SK-N-SH (cell line): ENCODE results near the gene NT5C1B. TPM values are rescaled to one million over a fixed set of nuclear protein-coding genes. Genes with fewer than 3 reads are reported as not detected.

Source experiments
- CTCF ChIA-PET: fragments of 300-600, 350-600 bp; formaldehyde crosslinking; extraction: SDS; loops from one replicate; lab custom pipeline; 2021; lab: Yijun Ruan, JAX
- POLR2A ChIA-PET: fragments of 350-600 bp; sonication (Branson Sonifier 250); formaldehyde crosslinking; extraction: SDS; loops from one replicate; lab custom pipeline; 2020; ENCODE audit warnings: antibody characterized with exemption, inconsistent platforms; lab: Yijun Ruan, JAX
- DNase-seq: peaks from one replicate; pipeline ENCODE4 v3.0.0; 2012
- H2AFZ ChIP-seq: fragments of 200-600 bp; sonication (generic); 2 replicates; pipeline ENCODE4 v1.8.1; 2016; ENCODE audit warnings: antibody characterized with exemption, mild to moderate bottlenecking, low read depth
- H3F3A ChIP-seq: fragments of 200-600 bp; sonication (generic); replicated peaks from 2 replicates; pipeline ENCODE3; 2016; ENCODE audit warnings: antibody characterized with exemption, mild to moderate bottlenecking; ENCODE audit not compliant: insufficient read depth
- H3K27ac ChIP-seq, 2 experiments: fragments of 200-500 bp in 1 of 2; fragments of 200-600 bp in 1 of 2; sonication (Bioruptor generic) in 1 of 2; sonication (generic), shearing (Covaris generic) in 1 of 2; 2 replicates each; pipeline versions ENCODE4 v1.5.1 to v1.6.1; 2014 to 2016; ENCODE audit warnings: low read depth in 2 of 2, inconsistent platforms in 1 of 2, low read length in 1 of 2, mild to moderate bottlenecking in 1 of 2, mixed read lengths in 1 of 2
- H3K27me3 ChIP-seq: fragments of 200-600 bp; sonication (generic), shearing (Covaris generic); 2 replicates; pipeline ENCODE4 v1.6.1; 2016; ENCODE audit warnings: mixed run types; ENCODE audit not compliant: insufficient read depth
- H3K36me3 ChIP-seq, 2 experiments: fragments of 200-500 bp in 1 of 2; fragments of 200-600 bp in 1 of 2; sonication (Bioruptor generic) in 1 of 2; sonication (generic) in 1 of 2; replicated peaks in 1 of 2; 2 replicates each; pipeline versions ENCODE3 to v1.5.1; 2014 to 2016; ENCODE audit warnings: low read length in 1 of 2, mild to moderate bottlenecking in 1 of 2; ENCODE audit not compliant: insufficient read depth in 2 of 2, control insufficient read depth in 1 of 2
- H3K4me1 ChIP-seq, 2 experiments: fragments of 200-500 bp in 1 of 2; fragments of 200-600 bp in 1 of 2; sonication (Bioruptor generic) in 1 of 2; sonication (generic), shearing (Covaris generic) in 1 of 2; 2 replicates each; pipeline versions ENCODE4 v1.5.1 to v1.6.1; 2014 to 2016; ENCODE audit warnings: low read depth in 1 of 2, low read length in 1 of 2, mixed run types in 1 of 2; ENCODE audit not compliant: insufficient read depth in 2 of 2, control insufficient read depth in 1 of 2
- H3K4me2 ChIP-seq: fragments of 200-600 bp; sonication (generic), shearing (Covaris generic); 2 replicates; pipeline ENCODE4 v1.6.1; 2017; ENCODE audit warnings: mixed run types
- H3K4me3 ChIP-seq, 2 experiments: fragments of 200-500 bp in 1 of 2; fragments of 200-600 bp in 1 of 2; sonication (Bioruptor generic) in 1 of 2; sonication (generic), shearing (Covaris generic) in 1 of 2; 2 replicates each; pipeline versions ENCODE4 v1.5.1 to v1.8.1; 2014 to 2016; ENCODE audit warnings: low read depth in 2 of 2, inconsistent platforms in 1 of 2, low read length in 1 of 2, mild to moderate bottlenecking in 1 of 2, mixed read lengths in 1 of 2, moderate library complexity in 1 of 2
- H3K79me2 ChIP-seq: fragments of 200-600 bp; sonication (generic); 2 replicates; pipeline ENCODE4 v1.8.1; 2017; ENCODE audit warnings: mild to moderate bottlenecking; ENCODE audit not compliant: insufficient read depth
- H3K9ac ChIP-seq: fragments of 200-600 bp; sonication (generic); 2 replicates; pipeline ENCODE4 v1.6.1; 2017; ENCODE audit warnings: mixed run types
- H3K9me2 ChIP-seq: fragments of 200-600 bp; sonication (generic); 2 replicates; pipeline ENCODE4 v1.6.1; 2017; ENCODE audit warnings: mixed run types
- H3K9me3 ChIP-seq: fragments of 200-600 bp; sonication (generic); 2 replicates; pipeline ENCODE4 v1.6.1; 2017; ENCODE audit warnings: mixed run types, mild to moderate bottlenecking, moderate library complexity
- H4K20me1 ChIP-seq: fragments of 200-600 bp; sonication (generic); 2 replicates; pipeline ENCODE4 v1.6.1; 2017; ENCODE audit warnings: mild to moderate bottlenecking, mixed run types; ENCODE audit not compliant: insufficient read depth
- CHD2 ChIP-seq: fragments of 150-350 bp; IDR thresholded peaks from 2 replicates; pipeline ENCODE4 v1.6.1; 2018; ENCODE audit warnings: low read length; ENCODE audit not compliant: partially characterized antibody
- GABPA ChIP-seq: IDR thresholded peaks from 2 replicates; pipeline ENCODE4 v1.4.0; 2012; ENCODE audit warnings: low read depth, mild to moderate bottlenecking
- NFIC ChIP-seq: IDR thresholded peaks from 2 replicates; pipeline ENCODE4 v1.4.0; 2012; ENCODE audit warnings: borderline replicate concordance
- PBX3 ChIP-seq: IDR thresholded peaks from 2 replicates; pipeline ENCODE4; 2012
- POLR2AphosphoS5 ChIP-seq: IDR thresholded peaks from 2 replicates; pipeline ENCODE4 v1.6.1; 2012; ENCODE audit warnings: low read depth, low read length
- RAD21 ChIP-seq: IDR thresholded peaks from 2 replicates; pipeline ENCODE4 v1.6.1; 2012; ENCODE audit warnings: mild to moderate bottlenecking, low read length
- RCOR1 ChIP-seq: fragments of 150-350 bp; IDR thresholded peaks from 2 replicates; pipeline ENCODE4 v1.6.1; 2017; ENCODE audit warnings: antibody characterized with exemption, low read length
- SIN3A ChIP-seq: IDR thresholded peaks from 2 replicates; pipeline ENCODE4 v1.6.1; 2012; ENCODE audit warnings: low read depth, mild to moderate bottlenecking, low read length, moderate library complexity, borderline replicate concordance
- YY1 ChIP-seq: IDR thresholded peaks from 2 replicates; pipeline ENCODE4 v1.4.0; 2012; ENCODE audit warnings: low read depth, mild to moderate bottlenecking
- WGBS: methylation state at CpG from one replicate; pipeline ENCODE4 v1.1.6; 2017; ENCODE audit warnings: low lambda C conversion rate; 5-methylcytosine and 5-hydroxymethylcytosine counted together
- polyA plus RNA-seq, 3 experiments: library from polyadenylated mRNA; depleted of rRNA; stranded (reverse); fragments of >200 nt; gene quantifications; 2 replicates each; pipeline ENCODE4 v1.2.3, GENCODE V29; 2012
- TF ChIP-seq, protein P1 (sequence below): fragments of 150-350 bp; IDR thresholded peaks from 2 replicates; pipeline ENCODE4 v1.6.1; 2017; ENCODE audit warnings: antibody characterized with exemption, low read length, low read depth, borderline replicate concordance

NT5C1B gene
- polyA plus RNA-seq, 1 of the 3 experiments (the other 2 are of a cell fraction): not detected

DNA sequence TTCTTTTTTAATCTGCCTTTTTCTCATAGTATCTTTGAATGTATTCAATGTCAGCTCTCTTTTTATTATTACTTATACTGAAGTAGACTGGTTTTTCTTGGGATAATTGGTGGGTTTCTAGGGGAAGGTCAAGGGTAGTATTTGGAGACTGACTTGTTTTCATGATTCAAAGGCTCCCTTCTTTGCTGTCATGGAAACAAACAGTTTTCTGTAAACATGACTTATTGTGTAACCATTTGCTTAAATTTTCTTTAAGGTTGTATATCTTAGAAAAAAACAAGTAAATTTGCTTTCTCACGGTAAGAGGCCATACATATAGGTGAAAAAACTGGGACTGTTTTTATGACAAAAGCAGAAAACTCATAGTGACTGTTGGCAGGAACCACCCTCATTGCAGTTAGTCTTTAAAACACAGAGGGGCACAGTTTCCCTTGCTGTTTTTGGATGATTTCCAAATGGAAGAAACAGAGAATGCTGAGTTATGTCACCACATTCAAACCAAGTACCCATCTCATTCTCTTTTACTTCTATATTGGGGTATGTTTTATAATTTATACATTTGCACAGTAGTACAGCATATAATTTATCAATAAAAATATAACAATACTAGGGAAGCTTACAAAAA lies 23.1 kb downstream of the NT5C1B start:
- ChIA-PET CTCF (no interaction called here), POLR2A (no interaction called here)
- H3K27ac ChIP-seq: no peak overlapping the region
- peaks cover 36 to 85% of the 10 kb centered on the region in 2 experiments for H3K36me3 ChIP-seq
- peaks cover 30% of the 10 kb centered on the region for H3K9me3 ChIP-seq
- H3K4me1 ChIP-seq: peaks cover 0 to 4% of the 10 kb centered on the region in 2 experiments; a peak in 1 of 4 replicates
- H3K9me2 ChIP-seq: no peaks in the 10 kb centered on the region
- H3K4me3 ChIP-seq: no peak overlapping the region
- H2AFZ ChIP-seq: no peak overlapping the region
- H4K20me1 ChIP-seq: no peaks in the 10 kb centered on the region
- H3K4me2 ChIP-seq: no peak overlapping the region
- peaks cover 7% of the 10 kb centered on the region for H3K79me2 ChIP-seq
- 71% methylated on average over 1 of the region's 1 CpG for WGBS
- TF ChIP-seq NFIC (no peak), SIN3A (no peak), PBX3 (no peak), CHD2 (no peak), RAD21 (0 out of 2 replicates have a peak, but pooled peaks have one; percentile 7), YY1 (no peak)
- TF ChIP-seq, protein P1, sequence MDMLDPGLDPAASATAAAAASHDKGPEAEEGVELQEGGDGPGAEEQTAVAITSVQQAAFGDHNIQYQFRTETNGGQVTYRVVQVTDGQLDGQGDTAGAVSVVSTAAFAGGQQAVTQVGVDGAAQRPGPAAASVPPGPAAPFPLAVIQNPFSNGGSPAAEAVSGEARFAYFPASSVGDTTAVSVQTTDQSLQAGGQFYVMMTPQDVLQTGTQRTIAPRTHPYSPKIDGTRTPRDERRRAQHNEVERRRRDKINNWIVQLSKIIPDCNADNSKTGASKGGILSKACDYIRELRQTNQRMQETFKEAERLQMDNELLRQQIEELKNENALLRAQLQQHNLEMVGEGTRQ: no peak
- no peaks in the 10 kb centered on the region for H3F3A ChIP-seq
- H3K27me3 ChIP-seq: no peaks in the 10 kb centered on the region
- DNase-seq: no peak
- H3K9ac ChIP-seq: no peak overlapping the region

- Histone ChIP-seq H3K4me3 (peak overlapping the region; percentile 86 to 95), H3K9ac (peak overlapping the region; percentile 88), H3F3A (peaks cover 3% of the 10 kb centered on the region), H3K79me2 (peaks cover 61% of the 10 kb centered on the region), H3K27me3 (no peaks in the 10 kb centered on the region), H3K27ac (peak overlapping the region; percentile 81 to 93), H3K9me2 (no peaks in the 10 kb centered on the region), H2AFZ (peak overlapping the region; percentile 94), H3K4me1 (peaks cover 22 to 28% of the 10 kb centered on the region in 2 experiments; a peak in 3 of 4 replicates), H3K36me3 (peaks cover 40 to 51% of the 10 kb centered on the region in 2 experiments), H3K4me2 (peak overlapping the region; percentile 78), H3K9me3 (peaks cover 21% of the 10 kb centered on the region; the same call in 1 of the 2 replicates), H4K20me1 (no peaks in the 10 kb centered on the region)
- 0% methylated on average over 2 of the region's 3 CpGs for WGBS
- no peak for DNase-seq
- ChIA-PET POLR2A (interaction anchor here (0.6 to 1.8 kb wide), 9 partner anchors 9 to 792 kb away, joined by 3 to 7 read pairs (median 5); no protein-coding TSS in a partner anchor), CTCF (interaction anchor here (0.6 to 4.5 kb wide), 6 partner anchors 31 to 797 kb away, joined by 3 to 31 read pairs (median 3); partner anchors contain the start of gene OSR1)
- 0 out of 2 replicates have a peak, but pooled peaks have one; percentile 45 for TF ChIP-seq RCOR1
- TF ChIP-seq POLR2AphosphoS5: peak; percentile 90
- peak; percentile 83 for TF ChIP-seq YY1
- no peak for TF ChIP-seq GABPA
- TF ChIP-seq SIN3A: 0 out of 2 replicates have a peak, but pooled peaks have one; percentile 55
Observed at GRCh38 chr2:18560797-18561085, 28.6 kb downstream of the NT5C1B start.
